IMR-90 (cell line): ENCODE results near the gene ERCC4. TPM values are rescaled to one million over a fixed set of nuclear protein-coding genes. Genes with fewer than 3 reads are reported as not detected.

Experiments used
- ATAC-seq: fragments of 200-7000 bp; cut with Tn5 transposase; 2 replicates; pipeline ENCODE4 v1.9.1; 2020; ENCODE audit warnings: low read depth, mild to moderate bottlenecking, moderate library complexity
- Bru-seq: library from RNA; stranded (reverse); fragments of 400-500 nt; gene quantifications from one replicate; lab custom pipeline; 2021; lab: Mats Ljungman, UMichigan
- BruChase-seq, 2 experiments: library from RNA; stranded (reverse); fragments of 400-500 nt; gene quantifications; one replicate each; lab custom pipeline; 2021; lab: Mats Ljungman, UMichigan
- BruUV-seq: library from RNA; stranded (reverse); fragments of 400-500 nt; replicated peaks from 2 replicates; lab custom pipeline; 2021; lab: Mats Ljungman, UMichigan
- CTCF ChIA-PET: fragments of 300-600 bp; formaldehyde crosslinking; extraction: SDS; loops from one replicate; lab custom pipeline; 2021; ENCODE audit warnings: antibody characterized with exemption; lab: Yijun Ruan, JAX
- POLR2A ChIA-PET: fragments of 300-600 bp; sonication (Branson Sonifier 250); formaldehyde crosslinking; loops from one replicate; lab custom pipeline; 2022; ENCODE audit warnings: antibody characterized with exemption; ENCODE audit not compliant: unreplicated experiment; lab: Charles Lee
- DNase-seq: peaks from one replicate; pipeline ENCODE4 v3.0.0; 2013
- H2AFZ ChIP-seq: replicated peaks from 2 replicates; pipeline ENCODE3; 2013; ENCODE audit warnings: low read length, mild to moderate bottlenecking; ENCODE audit not compliant: poor library complexity
- H2AK5ac ChIP-seq: 2 replicates; pipeline ENCODE4 v1.6.1; 2013; ENCODE audit warnings: low read depth, low read length, inconsistent platforms
- H2AK9ac ChIP-seq: replicated peaks from 2 replicates; pipeline ENCODE3; 2013; ENCODE audit warnings: mild to moderate bottlenecking, low read depth, low read length, moderate library complexity; ENCODE audit not compliant: poor library complexity
- H2BK120ac ChIP-seq: 2 replicates; pipeline ENCODE4 v1.6.1; 2013; ENCODE audit warnings: low read depth, low read length, inconsistent platforms
- H2BK15ac ChIP-seq: 3 replicates; pipeline ENCODE4 v1.6.1; 2013; ENCODE audit warnings: low read depth, low read length, inconsistent platforms
- H2BK20ac ChIP-seq: 2 replicates; pipeline ENCODE4 v1.6.1; 2013; ENCODE audit warnings: low read depth, mild to moderate bottlenecking, inconsistent platforms, low read length, moderate library complexity
- H2BK5ac ChIP-seq: 2 replicates; pipeline ENCODE4 v1.6.1; 2013; ENCODE audit warnings: mild to moderate bottlenecking, low read depth, low read length, inconsistent platforms; ENCODE audit not compliant: poor library complexity, severe bottlenecking
- H3K14ac ChIP-seq: replicated peaks from 2 replicates; pipeline ENCODE4 v1.6.1; 2013; ENCODE audit warnings: low read depth, low read length, inconsistent platforms
- H3K18ac ChIP-seq: 2 replicates; pipeline ENCODE4 v1.6.1; 2013; ENCODE audit warnings: low read depth, low read length, control low read depth
- H3K23ac ChIP-seq: 2 replicates; pipeline ENCODE4 v1.6.1; 2013; ENCODE audit warnings: low read depth, low read length, inconsistent platforms
- H3K27ac ChIP-seq: 2 replicates; pipeline ENCODE4 v1.5.1; 2013; ENCODE audit warnings: mild to moderate bottlenecking, control low read depth, low read length; ENCODE audit not compliant: insufficient read depth
- H3K27me3 ChIP-seq: 2 replicates; pipeline ENCODE4 v1.6.1; 2013; ENCODE audit warnings: low read length; ENCODE audit not compliant: control insufficient read depth, insufficient read depth
- H3K36me3 ChIP-seq: 2 replicates; pipeline ENCODE4 v1.6.1; 2013; ENCODE audit warnings: low read length, mixed read lengths; ENCODE audit not compliant: control insufficient read depth, insufficient read depth
- H3K4ac ChIP-seq: 2 replicates; pipeline ENCODE4 v1.6.1; 2013; ENCODE audit warnings: low read depth, low read length, inconsistent platforms
- H3K4me1 ChIP-seq: 2 replicates; pipeline ENCODE4 v1.6.1; 2013; ENCODE audit warnings: low read length, mixed read lengths; ENCODE audit not compliant: control insufficient read depth, insufficient read depth
- H3K4me2 ChIP-seq: 2 replicates; pipeline ENCODE4 v1.6.1; 2013; ENCODE audit warnings: low read depth, mild to moderate bottlenecking, control low read depth, low read length, moderate library complexity
- H3K4me3 ChIP-seq: 2 replicates; pipeline ENCODE4 v1.5.1; 2013; ENCODE audit warnings: low read depth, mild to moderate bottlenecking, control low read depth, low read length, moderate library complexity; ENCODE audit not compliant: insufficient read depth
- H3K56ac ChIP-seq: 2 replicates; pipeline ENCODE4 v1.6.1; 2013; ENCODE audit warnings: low read length, inconsistent platforms; ENCODE audit not compliant: insufficient read depth; ENCODE audit errors: extremely low read depth
- H3K79me1 ChIP-seq, 2 experiments: 2 replicates each; pipeline ENCODE4 v1.6.1; 2013; ENCODE audit warnings: low read length in 2 of 2, inconsistent platforms in 1 of 2, low read depth in 1 of 2
- H3K9ac ChIP-seq: 2 replicates; pipeline ENCODE4 v1.6.1; 2013; ENCODE audit warnings: low read depth, low read length, control low read depth
- H3K9me1 ChIP-seq: 2 replicates; pipeline ENCODE4 v1.6.1; 2013; ENCODE audit warnings: low read length, inconsistent platforms; ENCODE audit not compliant: insufficient read depth
- H3K9me3 ChIP-seq: 2 replicates; pipeline ENCODE4 v1.6.1; 2013; ENCODE audit warnings: low read length; ENCODE audit not compliant: control insufficient read depth, insufficient read depth
- H4K20me1 ChIP-seq: 2 replicates; pipeline ENCODE4 v1.6.1; 2013; ENCODE audit warnings: low read length, inconsistent platforms; ENCODE audit not compliant: insufficient read depth
- H4K5ac ChIP-seq: 2 replicates; pipeline ENCODE4 v1.6.1; 2013; ENCODE audit warnings: mild to moderate bottlenecking, low read depth, low read length, control low read depth
- H4K8ac ChIP-seq, 2 experiments: 2 replicates each; pipeline ENCODE4 v1.6.1; 2013; ENCODE audit warnings: low read depth in 2 of 2, low read length in 2 of 2, control low read depth in 1 of 2, inconsistent platforms in 1 of 2
- H4K91ac ChIP-seq: 2 replicates; pipeline ENCODE4 v1.6.1; 2013; ENCODE audit warnings: low read depth, low read length, inconsistent platforms; ENCODE audit not compliant: insufficient read depth
- BHLHE40 ChIP-seq: fragments of 150-350 bp; IDR thresholded peaks from 2 replicates; pipeline ENCODE4 v1.6.1; 2016; ENCODE audit warnings: mild to moderate bottlenecking, low read depth, low read length
- CTCF ChIP-seq: conservative IDR thresholded peaks from 2 replicates; pipeline ENCODE4 v1.5.1; 2012; ENCODE audit warnings: mild to moderate bottlenecking, low read depth, low read length, improper control_type of control experiment
- ELK1 ChIP-seq: fragments of 150-350 bp; IDR thresholded peaks from 2 replicates; pipeline ENCODE4 v1.6.1; 2016; ENCODE audit warnings: low read depth, mild to moderate bottlenecking, low read length, moderate library complexity, borderline replicate concordance
- FOS ChIP-seq: fragments of 150-350 bp; IDR thresholded peaks from 2 replicates; pipeline ENCODE4 v1.6.1; 2016; ENCODE audit warnings: low read depth, low read length
- MAFK ChIP-seq: IDR thresholded peaks from 2 replicates; pipeline ENCODE4 v1.6.1; 2012; ENCODE audit warnings: low read depth, low read length, improper control_type of control experiment
- MAZ ChIP-seq: IDR thresholded peaks from 2 replicates; pipeline ENCODE4 v1.6.1; 2012; ENCODE audit warnings: low read depth, mild to moderate bottlenecking, low read length, improper control_type of control experiment, moderate library complexity, borderline replicate concordance
- MXI1 ChIP-seq: IDR thresholded peaks from 2 replicates; pipeline ENCODE4 v1.6.1; 2012; ENCODE audit warnings: low read depth, mild to moderate bottlenecking, low read length, moderate library complexity, borderline replicate concordance
- POLR2A ChIP-seq: IDR thresholded peaks from 2 replicates; pipeline ENCODE4 v1.6.1; 2012; ENCODE audit warnings: mild to moderate bottlenecking, low read depth, low read length
- RCOR1 ChIP-seq: IDR thresholded peaks from 2 replicates; pipeline ENCODE4 v1.6.1; 2012; ENCODE audit warnings: mild to moderate bottlenecking, low read length, improper control_type of control experiment; ENCODE audit not compliant: insufficient replicate concordance
- USF2 ChIP-seq: fragments of 150-350 bp; IDR thresholded peaks from 2 replicates; pipeline ENCODE4 v1.6.1; 2017; ENCODE audit warnings: mild to moderate bottlenecking, antibody characterized with exemption, low read length, low read depth
- WGBS, 2 experiments: methylation state at CpG; one replicate each; pipeline versions ENCODE4 v1.1.5 to v1.1.7; 2013; ENCODE audit warnings: missing lambda C conversion rate in 2 of 2; ENCODE audit not compliant: insufficient read length in 1 of 2; ENCODE audit errors: extremely low coverage in 2 of 2; 5-methylcytosine and 5-hydroxymethylcytosine counted together
- dilution Hi-C: fragments of 300-500 bp; cut with HindIII; formaldehyde crosslinking; loops from one replicate; pipeline ENCODE4 v1.14.3; 2018; ENCODE audit warnings: low sequenced_read_pairs; ENCODE audit not compliant: unreplicated experiment
- in situ Hi-C: fragments of 300-500 bp; cut with MboI; formaldehyde crosslinking; loops from 3 replicates; pipeline ENCODE4 v1.14.3; 2019; ENCODE audit warnings: low sequenced_read_pairs, inconsistent platforms, mixed read lengths
- intact Hi-C: fragments of 100-400 bp; cut with micrococcal nuclease; formaldehyde crosslinking; loops from 2 replicates; pipeline ENCODE4 v1.10.0; 2022
- long read RNA-seq: library from polyadenylated mRNA; unstranded; transcript quantifications from one replicate; pipeline ENCODE4 v2.0.0, GENCODE V29; 2021; ENCODE audit not compliant: unreplicated experiment
- polyA plus RNA-seq, 3 experiments: library from polyadenylated mRNA; depleted of rRNA; stranded (reverse); fragments of >200 nt; gene quantifications; 2 replicates each; pipeline ENCODE4 v1.2.3, GENCODE V29; 2012; ENCODE audit warnings: low replicate concordance in 1 of 3
- total RNA-seq: library from RNA; depleted of rRNA; stranded (reverse); fragments of >200 nt; gene quantifications from 2 replicates; pipeline ENCODE4 v1.2.3, GENCODE V29; 2012; rRNA removed

The ERCC4 gene
- total RNA-seq (10.0 and 19.2 TPM in 2 replicates), polyA plus RNA-seq (2012; rRNA removed) (1.6 and 2.9 TPM in 2 replicates), Bru-seq, nascent RNA (percentile 60 among the genes with signal in this experiment), BruChase-seq, experiment 1, labeled RNA remaining after a 6-hour chase (percentile 67 among the genes with signal in this experiment), BruChase-seq, experiment 2, labeled RNA remaining after a 2-hour chase (percentile 77 among the genes with signal in this experiment)
- polyA plus RNA-seq (2012; cell fraction: cytosol; rRNA removed), result 2.2 and 2.8 TPM in 2 replicates
- polyA plus RNA-seq (2012; cell fraction: nucleus; rRNA removed; ENCODE audit: low replicate concordance), result 1.6 and 3.1 TPM in 2 replicates
- long read RNA-seq, transcript ERCC4-207 (6 exons, 2,073 nt), result major isoform, 10 of 15 reads
- long read RNA-seq, partial matches to known transcripts, result 2 of 15 reads
- long read RNA-seq, other reads (novel, unspliced or antisense), result 3 of 15 reads

- dilution Hi-C loops, result no loop called here
- peak within 1 kb of the TSS; percentile 86 for H3K4me2 ChIP-seq
- peak within 1 kb of the TSS; percentile 94 to 96 for H4K8ac ChIP-seq
- H3K9ac ChIP-seq, result peak within 1 kb of the TSS; percentile 92
- WGBS, 2 experiments, result 0% methylated on average over 34 of the region's 64 CpGs; no CpG with 5 or more reads in 1 of the 2 experiments
- peak within 1 kb of the TSS; percentile 80 for H2BK5ac ChIP-seq
- ATAC-seq (peak; percentile 98), DNase-seq (peak; percentile 98)
- no peak within 1 kb of the TSS for H2BK120ac ChIP-seq
- intact Hi-C loops, result loop anchor here (1.0 to 5.0 kb wide), 5 partner anchors 54 to 317 kb away; partner anchors contain the start of gene MRTFB
- no peak within 1 kb of the TSS for H2BK15ac ChIP-seq
- peak within 1 kb of the TSS; percentile 87 for H4K91ac ChIP-seq
- H3K4ac ChIP-seq, result peak within 1 kb of the TSS; percentile 93
- H3K18ac ChIP-seq, result peak within 1 kb of the TSS; percentile 25; the same call in 1 of the 2 replicates
- peak within 1 kb of the TSS; percentile 86 for H3K27ac ChIP-seq
- H4K5ac ChIP-seq, result peak within 1 kb of the TSS; percentile 75
- peak within 1 kb of the TSS; percentile 98 for H2AFZ ChIP-seq
- H4K20me1 ChIP-seq, result peaks cover 3% of the 10 kb centered on the region; the same call in 1 of the 2 replicates
- peak within 1 kb of the TSS; percentile 92 for H2AK9ac ChIP-seq
- in situ Hi-C loops, result loop anchor here (5.0 to 10.0 kb wide), 3 partner anchors 325 to 607 kb away; no protein-coding TSS in a partner anchor
- H3K56ac ChIP-seq, result peak within 1 kb of the TSS; percentile 51; the same call in 1 of the 2 replicates
- BruUV-seq, result no TSS peak
- H2BK20ac ChIP-seq, result no peak within 1 kb of the TSS
- CTCF ChIA-PET, result interaction anchor here (0.6 to 1.8 kb wide), 17 partner anchors 9 to 1071 kb away, joined by 3 to 12 read pairs (median 4); no protein-coding TSS in a partner anchor
- peak within 1 kb of the TSS; percentile 96 for H3K14ac ChIP-seq
- POLR2A ChIA-PET, result no interaction called here
- H3K9me3 ChIP-seq, result no peaks in the 10 kb centered on the region
- peaks cover 6% of the 10 kb centered on the region for H3K27me3 ChIP-seq
- peaks cover 18 to 19% of the 10 kb centered on the region in 2 experiments for H3K79me1 ChIP-seq
- peaks cover 7% of the 10 kb centered on the region for H3K9me1 ChIP-seq
- H3K36me3 ChIP-seq, result peaks cover 2% of the 10 kb centered on the region
- peak within 1 kb of the TSS; percentile 80 for H3K4me3 ChIP-seq
- H3K4me1 ChIP-seq, result peaks cover 7% of the 10 kb centered on the region
- peak within 1 kb of the TSS; percentile 89; the same call in 1 of the 2 replicates for H3K23ac ChIP-seq
- peak within 1 kb of the TSS; percentile 28 for H2AK5ac ChIP-seq
- 0 out of 2 replicates have a peak, but pooled peaks have one; percentile 6 for TF ChIP-seq MAZ
- TF ChIP-seq MAFK, result no peak
- peak; percentile 39; the same call in 1 of the 2 replicates for TF ChIP-seq USF2
- TF ChIP-seq RCOR1, result no peak
- no peak for TF ChIP-seq ELK1
- TF ChIP-seq FOS, result no peak
- peak; percentile 68; the same call in 1 of the 2 replicates for TF ChIP-seq POLR2A
- TF ChIP-seq MXI1, result peak; percentile 66; the same call in 1 of the 2 replicates
- TF ChIP-seq CTCF, result peak; percentile 93
- TF ChIP-seq BHLHE40, result no peak
These were observed at the start of gene ERCC4 for GRCh38 chr16:13919683-13920509. ERCC4 (plus strand) TSS chr16:13920154; CDS start chr16:13920166, 12 bp downstream.
